Uterus (tissue), 4 donors: Measurements from ENCODE around the gene EFNA1. TPM values are rescaled to one million over a fixed set of nuclear protein-coding genes. Genes with fewer than 3 reads are reported as not detected.

ENCODE experiments used
- DNase-seq, 2 donors: peaks; one replicate each; pipeline ENCODE4 v3.0.0-alpha.2; 2019 to 2020
- H3K27ac ChIP-seq, 2 donors: fragments of 200-600 bp; sonication (generic); 1 replicate in 1 of 2; 2 replicates in 1 of 2; pipeline ENCODE4 v1.5.1; 2016 to 2018
- H3K27me3 ChIP-seq, 2 donors: fragments of 200-600 bp; sonication (generic); one replicate each; pipeline ENCODE4 v1.5.1; 2018 to 2019; ENCODE audit warnings: control low read depth in 1 of 2
- H3K36me3 ChIP-seq, 2 donors: fragments of 200-600 bp; sonication (generic); one replicate each; pipeline ENCODE4 v1.5.1; 2019; ENCODE audit warnings: control low read depth in 1 of 2
- H3K4me1 ChIP-seq, 2 donors: fragments of 200-600 bp; sonication (generic); one replicate each; pipeline ENCODE4 v1.5.1; 2018 to 2019; ENCODE audit warnings: control low read depth in 1 of 2
- H3K4me3 ChIP-seq, 2 donors: fragments of 200-600 bp; sonication (generic); 1 replicate in 1 of 2; 2 replicates in 1 of 2; pipeline ENCODE4 v1.5.1; 2018 to 2019; ENCODE audit warnings: mild to moderate bottlenecking in 1 of 2
- H3K9me3 ChIP-seq, 2 donors: fragments of 200-600 bp; sonication (generic); one replicate each; pipeline ENCODE4 v1.5.1; 2019; ENCODE audit warnings: control low read depth in 1 of 2
- CTCF ChIP-seq, 4 experiments: fragments of 200-600 bp in 2 of 4; fragments of 450-650 bp in 2 of 4; sonication (generic) in 2 of 4; IDR thresholded peaks; one replicate each; pipeline ENCODE4 v1.5.1; 2016 to 2019; ENCODE audit warnings: antibody characterized with exemption in 4 of 4, mild to moderate bottlenecking in 2 of 4, moderate library complexity in 1 of 4
- POLR2A ChIP-seq, 2 donors: fragments of 450-650 bp; IDR thresholded peaks; one replicate each; pipeline ENCODE4 v1.6.1; 2016; ENCODE audit warnings: antibody characterized with exemption in 2 of 2, mild to moderate bottlenecking in 1 of 2, moderate library complexity in 1 of 2
- intact Hi-C: fragments of 100-400 bp; cut with DNase I; formaldehyde crosslinking; loops from one replicate; pipeline ENCODE4 v1.15.1; 2023; ENCODE audit warnings: low total_unique reads
- total RNA-seq, 4 donors: library from RNA; depleted of rRNA in 3 of 4; stranded (reverse); fragments of >200 nt in 3 of 4; gene quantifications; one replicate each; pipeline versions ENCODE4 v1.1.0 to v1.2.4, GENCODE V29; 2014 to 2023
- donor health status: DM: yes; HTN: yes; CAD: no.

The EFNA1 gene
- total RNA-seq, 4 donors from 2014 or later = 22.3 to 58.5 (median 36.5) TPM

DNA sequence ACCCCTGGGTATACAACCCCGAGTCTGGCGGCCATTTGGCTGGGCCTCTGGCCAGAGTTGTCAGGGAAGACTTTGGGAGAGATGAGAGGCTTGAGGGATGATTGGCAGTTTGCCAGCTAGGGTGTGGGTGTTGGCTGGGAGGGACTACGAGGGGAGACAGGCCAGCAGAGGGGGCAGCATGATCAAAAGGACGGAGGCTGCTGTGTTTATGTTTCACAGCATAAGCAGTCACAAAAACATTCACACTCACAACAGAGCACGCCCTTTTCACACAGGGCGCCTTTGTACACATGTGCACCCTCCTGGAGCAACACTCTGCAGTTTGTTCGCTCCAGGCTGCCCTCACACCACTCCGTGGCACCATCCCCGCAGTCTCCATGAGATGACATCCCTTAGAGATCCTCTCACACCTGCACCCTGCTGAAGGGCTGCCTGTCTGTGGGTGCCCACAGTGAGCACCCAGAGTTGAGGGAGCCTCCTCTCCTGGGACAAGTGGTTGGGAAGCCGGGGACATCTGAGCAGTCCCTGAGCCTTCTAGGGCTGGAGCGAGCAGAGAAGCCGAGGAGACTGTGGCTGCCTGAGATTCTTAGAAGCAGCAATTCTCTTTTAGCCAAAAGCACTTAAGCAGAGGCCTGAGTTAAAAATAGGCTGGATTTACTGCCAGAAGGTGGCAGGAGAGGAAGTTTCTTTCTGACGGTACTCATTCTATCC, 33.6 kb upstream of the EFNA1 start:
- Histone ChIP-seq H3K27me3 (no peaks in the 10 kb centered on the region), H3K4me3 (no peak overlapping the region), H3K4me1 (peaks cover 4 to 5% of the 10 kb centered on the region in 2 donors), H3K36me3 (no peaks in the 10 kb centered on the region), H3K9me3 (no peaks in the 10 kb centered on the region), H3K27ac (peak overlapping the region; percentile 64 to 76)
- peak; percentile 54 to 72 for DNase-seq
- peak in 3 of 4 experiments; percentile 52 to 55 (median 55) for TF ChIP-seq CTCF (IDR thresholded peaks at IDR 0.05)
- TF ChIP-seq POLR2A (IDR thresholded peaks at IDR 0.05) = no peak
- intact Hi-C loops = loop anchor here (2.0 kb wide), 1 partner anchor 77 kb away; no protein-coding TSS in a partner anchor

DNA sequence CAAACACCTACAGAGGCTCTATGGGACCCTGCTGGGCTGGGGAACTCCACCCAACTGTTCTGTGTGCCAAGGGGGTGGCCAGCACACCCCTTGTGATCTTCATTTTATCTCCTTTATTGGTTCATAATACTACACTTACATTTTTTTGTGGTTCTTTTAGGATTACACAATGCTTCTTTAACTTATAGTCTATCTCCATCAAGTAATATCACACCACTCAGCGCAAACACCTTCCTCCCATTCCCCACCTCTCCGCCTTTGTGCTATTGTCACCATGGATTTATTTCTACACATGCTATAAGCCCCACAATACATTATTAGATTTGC, 33.1 kb upstream of the EFNA1 start:
- H3K36me3 ChIP-seq = no peaks in the 10 kb centered on the region
- peaks cover 4 to 5% of the 10 kb centered on the region in 2 donors for H3K4me1 ChIP-seq
- no peak for TF ChIP-seq POLR2A (IDR thresholded peaks at IDR 0.05)
- no peak for TF ChIP-seq CTCF (IDR thresholded peaks at IDR 0.05)
- H3K27ac ChIP-seq = peak overlapping the region; percentile 64 to 76
- H3K27me3 ChIP-seq = no peaks in the 10 kb centered on the region
- intact Hi-C loops = no loop called here
- H3K9me3 ChIP-seq = no peaks in the 10 kb centered on the region
- H3K4me3 ChIP-seq = no peak overlapping the region
- no peak for DNase-seq

DNA sequence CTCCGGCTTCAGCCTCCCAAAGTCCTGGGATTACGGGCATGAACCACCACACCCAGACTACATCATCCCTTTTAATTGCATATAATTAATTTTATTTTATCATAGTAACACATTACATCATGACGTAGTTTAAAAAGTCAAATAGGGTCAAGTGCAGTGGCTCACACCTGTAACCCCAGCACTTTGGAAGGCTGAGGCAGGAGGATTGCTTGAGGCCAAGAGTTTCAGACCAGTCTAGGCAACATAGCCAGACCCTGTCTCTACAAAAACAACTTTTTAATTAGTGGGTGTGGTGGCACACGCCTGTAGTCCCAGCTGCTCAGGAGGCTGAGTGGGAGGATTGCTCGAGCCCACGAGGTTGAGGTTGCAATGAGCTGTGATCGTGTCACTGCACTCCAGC, 28.3 kb upstream of the EFNA1 start:
- Histone ChIP-seq H3K4me3 (no peak overlapping the region), H3K27me3 (no peaks in the 10 kb centered on the region), H3K27ac (no peak overlapping the region), H3K36me3 (no peaks in the 10 kb centered on the region), H3K4me1 (peaks cover under 1 to 5% of the 10 kb centered on the region in 2 donors), H3K9me3 (no peaks in the 10 kb centered on the region)
- intact Hi-C loops = no loop called here
- no peak for DNase-seq
- TF ChIP-seq CTCF (IDR thresholded peaks at IDR 0.05) (no peak), POLR2A (IDR thresholded peaks at IDR 0.05) (no peak)

DNA sequence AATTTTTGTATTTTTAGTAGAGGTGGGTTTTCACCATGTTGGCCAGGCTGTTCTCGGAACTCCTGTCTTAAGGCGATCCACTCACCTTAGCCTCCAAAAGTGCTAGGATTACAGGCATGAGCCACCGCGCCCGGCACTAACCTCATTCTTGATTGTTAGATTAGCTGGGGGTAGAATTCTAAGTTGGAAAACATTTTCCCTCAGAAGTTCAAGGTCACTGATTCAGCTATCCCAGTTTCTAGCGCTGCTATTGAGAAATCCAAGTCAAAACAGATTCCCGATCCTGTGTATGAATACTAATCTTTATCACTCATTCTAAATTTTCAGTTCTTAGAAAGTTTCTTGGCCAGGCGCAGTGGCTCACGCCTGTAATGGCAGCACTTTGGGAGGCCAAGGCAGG, 24.4 kb upstream of the EFNA1 start:
- Histone ChIP-seq H3K4me1 (no peaks in the 10 kb centered on the region), H3K9me3 (no peaks in the 10 kb centered on the region), H3K27ac (no peak overlapping the region), H3K4me3 (no peak overlapping the region), H3K36me3 (no peaks in the 10 kb centered on the region), H3K27me3 (no peaks in the 10 kb centered on the region)
- intact Hi-C loops = no loop called here
- no peak for DNase-seq
- TF ChIP-seq POLR2A (IDR thresholded peaks at IDR 0.05) = no peak

GRCh38 chr1:155104605-155105534, 22.8 kb upstream of the EFNA1 start:
- DNase-seq = no peak
- TF ChIP-seq CTCF (IDR thresholded peaks at IDR 0.05) (peak in 1 of 4 experiments; percentile 4), POLR2A (IDR thresholded peaks at IDR 0.05) (no peak)
- Histone ChIP-seq H3K4me1 (no peaks in the 10 kb centered on the region), H3K27me3 (no peaks in the 10 kb centered on the region), H3K4me3 (no peak overlapping the region), H3K27ac (no peak overlapping the region), H3K9me3 (no peaks in the 10 kb centered on the region), H3K36me3 (no peaks in the 10 kb centered on the region)
- intact Hi-C loops = no loop called here
